Bronchial epithelial cell (primary cell): Measurements from ENCODE around the gene CCDC137. TPM values are rescaled to one million over a fixed set of nuclear protein-coding genes. Genes with fewer than 3 reads are reported as not detected.

Experiments
- DNase-seq: peaks from one replicate; pipeline ENCODE4 v3.0.0-alpha.2; 2010; ENCODE audit warnings: low read depth
- FAIRE-seq: peaks from 2 replicates; lab custom pipeline; 2011; peaks lifted over from hg19 to GRCh38; lab: Jason Lieb, UNC
- H3K27me3 ChIP-seq: 2 replicates; pipeline ENCODE4 v1.5.1; 2011; ENCODE audit warnings: low read length; ENCODE audit not compliant: control insufficient read depth, insufficient read depth
- H3K36me3 ChIP-seq: 2 replicates; pipeline ENCODE4 v1.5.1; 2011; ENCODE audit warnings: low read length; ENCODE audit not compliant: control insufficient read depth, insufficient read depth
- H3K4me3 ChIP-seq: 2 replicates; pipeline ENCODE4 v1.5.1; 2011; ENCODE audit warnings: mild to moderate bottlenecking, low read depth, low read length, control low read depth
- total RNA-seq: library from RNA; depleted of rRNA; stranded (reverse); fragments of >200 nt; gene quantifications from 2 replicates; pipeline ENCODE4 v1.2.1, GENCODE V29; 2014
- TF ChIP-seq, protein P1 (sequence below): IDR thresholded peaks from 2 replicates; pipeline ENCODE4 v1.5.1; 2011; ENCODE audit warnings: mild to moderate bottlenecking, moderate library complexity, low read length, control low read depth, inconsistent platforms; ENCODE audit not compliant: insufficient read depth, severe bottlenecking

CCDC137 gene
- total RNA-seq, 1 donor from 2014 or later: 6.8 TPM

- DNase-seq (no peak), FAIRE-seq (no peak)
- TF ChIP-seq, protein P1, sequence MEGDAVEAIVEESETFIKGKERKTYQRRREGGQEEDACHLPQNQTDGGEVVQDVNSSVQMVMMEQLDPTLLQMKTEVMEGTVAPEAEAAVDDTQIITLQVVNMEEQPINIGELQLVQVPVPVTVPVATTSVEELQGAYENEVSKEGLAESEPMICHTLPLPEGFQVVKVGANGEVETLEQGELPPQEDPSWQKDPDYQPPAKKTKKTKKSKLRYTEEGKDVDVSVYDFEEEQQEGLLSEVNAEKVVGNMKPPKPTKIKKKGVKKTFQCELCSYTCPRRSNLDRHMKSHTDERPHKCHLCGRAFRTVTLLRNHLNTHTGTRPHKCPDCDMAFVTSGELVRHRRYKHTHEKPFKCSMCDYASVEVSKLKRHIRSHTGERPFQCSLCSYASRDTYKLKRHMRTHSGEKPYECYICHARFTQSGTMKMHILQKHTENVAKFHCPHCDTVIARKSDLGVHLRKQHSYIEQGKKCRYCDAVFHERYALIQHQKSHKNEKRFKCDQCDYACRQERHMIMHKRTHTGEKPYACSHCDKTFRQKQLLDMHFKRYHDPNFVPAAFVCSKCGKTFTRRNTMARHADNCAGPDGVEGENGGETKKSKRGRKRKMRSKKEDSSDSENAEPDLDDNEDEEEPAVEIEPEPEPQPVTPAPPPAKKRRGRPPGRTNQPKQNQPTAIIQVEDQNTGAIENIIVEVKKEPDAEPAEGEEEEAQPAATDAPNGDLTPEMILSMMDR: no peak
- no peak overlapping the region for H3K4me3 ChIP-seq
- H3K36me3 ChIP-seq: peaks cover 8% of the 10 kb centered on the region
- no peaks in the 10 kb centered on the region for H3K27me3 ChIP-seq
These were observed 47.2 kb downstream of the CCDC137 start for GRCh38 chr17:81713556-81714411.

GRCh38 chr17:81714412-81715106 lies 48.0 kb downstream of the CCDC137 start:
- no peak for DNase-seq
- H3K36me3 ChIP-seq: peaks cover 8% of the 10 kb centered on the region
- H3K4me3 ChIP-seq: no peak overlapping the region
- TF ChIP-seq, protein P1: no peak
- FAIRE-seq: no peak
- H3K27me3 ChIP-seq: no peaks in the 10 kb centered on the region

DNA sequence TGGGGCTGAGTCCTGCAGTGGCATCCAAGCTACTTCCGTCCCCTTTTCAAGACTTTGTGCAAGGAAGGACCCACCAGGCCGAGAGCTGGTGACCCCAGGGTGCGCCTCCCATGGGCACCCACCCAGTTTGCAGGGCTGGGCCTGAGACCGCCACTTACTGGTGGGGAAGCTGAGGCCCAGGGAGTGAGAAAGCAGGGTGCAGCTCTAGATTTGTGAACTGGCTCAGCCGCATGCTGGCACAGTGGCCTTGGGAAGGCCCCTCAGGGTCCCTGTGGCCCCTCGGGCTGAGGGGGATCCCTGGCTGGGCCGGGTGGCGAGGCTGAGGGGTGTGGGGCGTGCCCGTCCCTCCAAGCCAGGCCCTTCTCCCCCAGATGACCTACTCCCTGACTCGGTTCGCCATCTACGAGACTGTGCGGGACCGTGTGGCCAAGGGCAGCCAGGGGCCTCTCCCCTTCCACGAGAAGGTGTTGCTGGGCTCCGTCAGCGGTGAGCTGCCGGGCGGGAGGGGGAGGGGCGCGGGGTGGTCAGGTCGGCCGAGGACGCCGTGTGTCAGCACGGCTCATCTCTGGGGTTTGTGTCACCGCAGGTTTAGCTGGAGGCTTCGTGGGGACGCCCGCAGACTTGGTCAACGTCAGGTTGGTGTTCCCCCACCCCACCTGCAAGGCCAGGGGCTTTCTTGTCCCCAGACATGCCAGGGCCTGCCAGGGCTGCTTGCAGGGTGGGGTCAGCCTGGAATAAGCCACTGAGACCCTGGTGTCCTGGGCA lies 48.8 kb downstream of the CCDC137 start:
- Histone ChIP-seq H3K4me3 (no peak overlapping the region), H3K36me3 (peaks cover 8% of the 10 kb centered on the region), H3K27me3 (no peaks in the 10 kb centered on the region)
- TF ChIP-seq, protein P1: no peak
- no peak for DNase-seq
- FAIRE-seq: no peak

- H3K27me3 ChIP-seq: no peaks in the 10 kb centered on the region
- H3K4me3 ChIP-seq: no peak overlapping the region
- DNase-seq: no peak
- TF ChIP-seq, protein P1: no peak
- FAIRE-seq: no peak
- peaks cover 9% of the 10 kb centered on the region for H3K36me3 ChIP-seq
These were observed 49.5 kb downstream of the CCDC137 start for GRCh38 chr17:81715872-81716673.

DNA sequence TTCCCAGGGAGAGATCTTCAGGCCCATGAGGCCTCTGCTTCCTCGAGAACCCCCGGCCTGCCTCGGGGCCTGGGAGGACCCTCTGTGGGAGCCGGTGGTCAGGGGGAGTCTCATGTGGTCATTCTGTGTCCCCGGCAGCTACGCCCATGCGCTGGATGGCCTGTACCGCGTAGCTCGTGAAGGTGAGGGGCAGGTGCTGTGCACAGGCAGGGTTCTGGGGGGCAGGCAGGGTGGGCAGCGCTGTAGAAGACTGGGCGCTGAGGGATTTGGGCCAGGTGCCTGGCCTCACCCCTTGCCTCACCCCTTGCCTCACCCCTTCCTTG lies 50.1 kb downstream of the CCDC137 start:
- FAIRE-seq (no peak), DNase-seq (no peak)
- Histone ChIP-seq H3K27me3 (no peaks in the 10 kb centered on the region), H3K36me3 (peaks cover 9% of the 10 kb centered on the region), H3K4me3 (no peak overlapping the region)
- TF ChIP-seq, protein P1: no peak
